Muscle layer of duodenum (tissue), 2 donors: ENCODE results near the gene ATXN7L1.
"Not testable (repeated sequence)": the region's sequence is repeated elsewhere in the genome, so short reads cannot be mapped to it uniquely, and the experiment has no call there.

Source experiments
- H3K27ac ChIP-seq: one replicate; pipeline ENCODE4 v1.7.0; 2013; ENCODE audit warnings: mild to moderate bottlenecking, low read length
- H3K27me3 ChIP-seq: one replicate; pipeline ENCODE4 v1.7.0; 2013; ENCODE audit warnings: low read depth, mild to moderate bottlenecking, control low read depth, low read length
- H3K36me3 ChIP-seq, 2 donors: one replicate each; pipeline ENCODE4 v1.7.0; 2013; ENCODE audit warnings: low read length in 2 of 2, control low read depth in 1 of 2, mild to moderate bottlenecking in 1 of 2; ENCODE audit not compliant: insufficient read depth in 2 of 2, control insufficient read depth in 1 of 2
- H3K4me1 ChIP-seq, 2 donors: one replicate each; pipeline ENCODE4 v1.7.0; 2013; ENCODE audit warnings: low read length in 2 of 2, mild to moderate bottlenecking in 2 of 2, control low read depth in 1 of 2, moderate library complexity in 1 of 2; ENCODE audit not compliant: insufficient read depth in 2 of 2, control insufficient read depth in 1 of 2
- H3K4me3 ChIP-seq, 2 donors: one replicate each; pipeline ENCODE4 v1.7.0; 2013; ENCODE audit warnings: low read length in 2 of 2, low read depth in 1 of 2, mild to moderate bottlenecking in 1 of 2
- H3K9me3 ChIP-seq, 2 donors: one replicate each; pipeline ENCODE4 v1.7.0; 2013; ENCODE audit warnings: low read length in 2 of 2, control low read depth in 1 of 2, mild to moderate bottlenecking in 1 of 2; ENCODE audit not compliant: control insufficient read depth in 1 of 2
- donor health status: healthy.

Gene ATXN7L1

GRCh38 chr7:105723572-105723971, 152.8 kb downstream of the ATXN7L1 start:
- H3K9me3 ChIP-seq = no peaks in the 10 kb centered on the region
- H3K4me1 ChIP-seq = peaks cover 0 to 6% of the 10 kb centered on the region in 2 donors
- no peak overlapping the region for H3K4me3 ChIP-seq
- H3K27ac ChIP-seq = no peak overlapping the region
- peaks cover 0 to 3% of the 10 kb centered on the region in 2 donors for H3K36me3 ChIP-seq
- no peaks in the 10 kb centered on the region for H3K27me3 ChIP-seq

GRCh38 chr7:105721571-105722104, 154.8 kb downstream of the ATXN7L1 start:
- Histone ChIP-seq H3K4me1 (peaks cover 0 to 12% of the 10 kb centered on the region in 2 donors), H3K27me3 (no peaks in the 10 kb centered on the region), H3K36me3 (peaks cover 0 to 3% of the 10 kb centered on the region in 2 donors), H3K27ac (no peak overlapping the region), H3K9me3 (no peaks in the 10 kb centered on the region), H3K4me3 (no peak overlapping the region)

DNA sequence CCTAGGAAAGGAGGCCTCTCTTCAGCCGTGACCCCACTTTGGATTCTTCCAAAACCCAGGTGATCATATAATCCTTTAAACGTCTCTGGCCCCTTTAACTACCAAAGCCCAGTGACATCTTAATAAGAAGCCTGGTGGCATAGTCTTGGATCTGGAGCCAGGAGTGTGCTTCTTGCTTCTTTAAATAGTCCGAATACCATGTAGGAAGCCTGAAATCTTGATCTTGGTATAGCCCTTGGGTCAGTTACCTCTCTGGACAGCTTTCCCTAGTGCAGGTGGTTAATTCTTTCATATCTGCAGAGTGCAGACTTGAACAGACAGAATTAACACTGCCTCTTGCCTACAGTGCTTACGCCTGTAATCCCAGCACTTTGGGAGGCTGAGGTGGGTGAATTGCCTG, 156.5 kb downstream of the ATXN7L1 start:
- Histone ChIP-seq H3K4me1 (peaks cover 0 to 12% of the 10 kb centered on the region in 2 donors), H3K36me3 (no peaks in the 10 kb centered on the region), H3K9me3 (no peaks in the 10 kb centered on the region), H3K4me3 (no peak overlapping the region), H3K27me3 (no peaks in the 10 kb centered on the region), H3K27ac (no peak overlapping the region)

GRCh38 chr7:105719395-105719794, 157.0 kb downstream of the ATXN7L1 start:
- H3K4me1 ChIP-seq = peaks cover 0 to 12% of the 10 kb centered on the region in 2 donors
- no peaks in the 10 kb centered on the region for H3K27me3 ChIP-seq
- no peak overlapping the region for H3K27ac ChIP-seq
- no peaks in the 10 kb centered on the region for H3K9me3 ChIP-seq
- H3K4me3 ChIP-seq = no peak overlapping the region
- H3K36me3 ChIP-seq = no peaks in the 10 kb centered on the region

GRCh38 chr7:105718511-105718925, 157.9 kb downstream of the ATXN7L1 start:
- no peak overlapping the region for H3K27ac ChIP-seq
- H3K4me3 ChIP-seq = no peak overlapping the region
- H3K36me3 ChIP-seq = no peaks in the 10 kb centered on the region
- H3K4me1 ChIP-seq = peaks cover 0 to 12% of the 10 kb centered on the region in 2 donors
- H3K27me3 ChIP-seq = no peaks in the 10 kb centered on the region
- no peaks in the 10 kb centered on the region for H3K9me3 ChIP-seq

GRCh38 chr7:105715528-105715927, 160.9 kb downstream of the ATXN7L1 start:
- no peak overlapping the region for H3K27ac ChIP-seq
- peaks cover 0 to 13% of the 10 kb centered on the region in 2 donors for H3K9me3 ChIP-seq
- H3K27me3 ChIP-seq = no peaks in the 10 kb centered on the region
- H3K36me3 ChIP-seq = peaks cover 0 to 6% of the 10 kb centered on the region in 2 donors
- H3K4me3 ChIP-seq = no peak overlapping the region
- peaks cover 0 to 12% of the 10 kb centered on the region in 2 donors for H3K4me1 ChIP-seq

- Histone ChIP-seq H3K27ac (no peak overlapping the region), H3K9me3 (peaks cover 0 to 13% of the 10 kb centered on the region in 2 donors), H3K27me3 (no peaks in the 10 kb centered on the region), H3K4me1 (peaks cover 0 to 7% of the 10 kb centered on the region in 2 donors), H3K4me3 (no peak overlapping the region), H3K36me3 (peaks cover 0 to 6% of the 10 kb centered on the region in 2 donors)
Measured at GRCh38 chr7:105713488-105714465, 162.6 kb downstream of the ATXN7L1 start.

DNA sequence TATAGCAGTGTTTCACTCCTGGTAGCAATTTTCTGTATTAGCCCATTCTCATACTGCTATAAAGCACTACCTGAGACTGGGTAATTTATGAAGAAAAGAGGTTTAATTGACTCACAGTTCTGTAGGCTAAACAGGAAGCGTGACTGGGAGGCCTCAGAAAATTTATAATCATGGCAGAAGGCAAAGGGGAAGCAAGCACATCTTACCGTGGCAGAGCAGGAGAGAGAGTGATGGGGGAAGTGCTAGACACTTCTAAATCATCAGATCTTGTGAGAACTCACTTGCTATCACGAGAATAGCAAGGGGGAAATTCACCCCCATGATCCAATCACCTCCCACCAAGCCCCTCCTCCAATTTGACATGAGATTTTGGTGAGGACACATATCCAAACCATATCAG, 163.5 kb downstream of the ATXN7L1 start:
- Histone ChIP-seq H3K36me3 (peaks cover 0 to 6% of the 10 kb centered on the region in 2 donors), H3K4me1 (peaks cover 0 to 3% of the 10 kb centered on the region in 2 donors), H3K27me3 (no peaks in the 10 kb centered on the region), H3K4me3 (no peak overlapping the region), H3K9me3 (peaks cover 0 to 13% of the 10 kb centered on the region in 2 donors), H3K27ac (no peak overlapping the region)

DNA sequence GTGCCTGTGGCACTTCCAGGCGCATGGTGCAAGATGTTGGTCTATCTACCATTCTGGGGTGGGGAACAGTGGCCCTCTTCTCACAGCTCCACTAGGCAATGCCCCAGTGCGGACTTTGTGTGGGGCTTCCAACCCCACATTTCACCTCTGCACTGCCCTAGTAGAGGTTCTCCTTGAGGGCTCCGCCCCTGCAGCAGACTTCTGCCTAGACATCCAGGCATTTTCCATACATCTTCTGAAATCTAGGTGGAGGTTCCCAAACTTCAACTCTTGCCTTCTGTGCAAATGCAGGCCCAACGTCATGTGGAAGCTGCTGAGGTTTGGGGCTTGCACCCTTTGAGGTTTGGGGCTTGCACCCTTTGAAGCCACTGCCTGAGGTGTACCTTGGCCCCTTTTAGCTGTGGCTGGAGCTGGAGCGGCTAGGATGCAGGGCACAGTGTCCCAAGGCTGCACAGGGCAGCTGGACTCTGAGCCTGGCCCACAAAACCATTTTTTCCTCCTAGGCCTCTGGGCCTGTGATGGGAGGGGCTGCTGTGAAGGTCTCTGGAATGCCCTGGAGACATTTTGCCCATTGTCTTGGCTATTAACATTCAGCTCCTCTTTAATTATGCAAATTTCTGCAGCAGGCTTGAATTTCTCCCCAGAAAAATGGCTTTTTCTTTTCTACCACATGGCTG, 164.5 kb downstream of the ATXN7L1 start:
- no peak overlapping the region for H3K27ac ChIP-seq
- peaks cover 0 to 9% of the 10 kb centered on the region in 2 donors for H3K4me1 ChIP-seq
- H3K4me3 ChIP-seq = no peak overlapping the region
- peaks cover 3 to 6% of the 10 kb centered on the region in 2 donors for H3K36me3 ChIP-seq
- H3K9me3 ChIP-seq = peaks cover 0 to 13% of the 10 kb centered on the region in 2 donors
- no peaks in the 10 kb centered on the region for H3K27me3 ChIP-seq

- H3K27ac ChIP-seq, H3K36me3 ChIP-seq, H3K27me3 ChIP-seq, H3K4me3 ChIP-seq, H3K4me1 ChIP-seq: not testable (repeated sequence)
- peaks cover 0 to 13% of the 10 kb centered on the region in 2 donors for H3K9me3 ChIP-seq
Measured at GRCh38 chr7:105710720-105711119, 165.7 kb downstream of the ATXN7L1 start.

DNA sequence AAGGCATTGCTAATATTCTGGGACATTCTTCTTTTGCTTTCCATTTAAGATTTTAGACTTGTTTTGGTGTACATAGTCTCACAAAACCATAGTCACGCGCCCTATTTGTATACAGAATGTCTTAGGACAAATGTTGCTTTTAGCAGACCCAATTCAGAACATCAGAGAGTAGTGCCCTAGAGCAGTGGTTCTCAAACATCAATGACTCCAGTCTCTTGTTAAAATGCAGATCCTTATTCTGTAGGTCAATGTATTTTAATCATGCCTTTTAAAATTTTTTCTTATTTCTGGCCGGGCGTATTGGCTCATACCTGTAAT, 167.7 kb downstream of the ATXN7L1 start:
- peaks cover 3 to 6% of the 10 kb centered on the region in 2 donors for H3K36me3 ChIP-seq
- H3K27me3 ChIP-seq = no peaks in the 10 kb centered on the region
- no peak overlapping the region for H3K27ac ChIP-seq

More for the DNA sequence above, 167.7 kb downstream of the ATXN7L1 start:
- Histone ChIP-seq H3K4me3 (no peak overlapping the region), H3K9me3 (peaks cover 0 to 13% of the 10 kb centered on the region in 2 donors), H3K4me1 (peaks cover 0 to 9% of the 10 kb centered on the region in 2 donors)
